ENCODE data around the gene SLC1A5.
A peak's percentile ranks its signal among the peaks of the same experiment; 100 is the strongest.
"Not testable (repeated sequence)": the region's sequence is repeated elsewhere in the genome, so short reads cannot be mapped to it uniquely, and the experiment has no call there.

Gene SLC1A5

DNA sequence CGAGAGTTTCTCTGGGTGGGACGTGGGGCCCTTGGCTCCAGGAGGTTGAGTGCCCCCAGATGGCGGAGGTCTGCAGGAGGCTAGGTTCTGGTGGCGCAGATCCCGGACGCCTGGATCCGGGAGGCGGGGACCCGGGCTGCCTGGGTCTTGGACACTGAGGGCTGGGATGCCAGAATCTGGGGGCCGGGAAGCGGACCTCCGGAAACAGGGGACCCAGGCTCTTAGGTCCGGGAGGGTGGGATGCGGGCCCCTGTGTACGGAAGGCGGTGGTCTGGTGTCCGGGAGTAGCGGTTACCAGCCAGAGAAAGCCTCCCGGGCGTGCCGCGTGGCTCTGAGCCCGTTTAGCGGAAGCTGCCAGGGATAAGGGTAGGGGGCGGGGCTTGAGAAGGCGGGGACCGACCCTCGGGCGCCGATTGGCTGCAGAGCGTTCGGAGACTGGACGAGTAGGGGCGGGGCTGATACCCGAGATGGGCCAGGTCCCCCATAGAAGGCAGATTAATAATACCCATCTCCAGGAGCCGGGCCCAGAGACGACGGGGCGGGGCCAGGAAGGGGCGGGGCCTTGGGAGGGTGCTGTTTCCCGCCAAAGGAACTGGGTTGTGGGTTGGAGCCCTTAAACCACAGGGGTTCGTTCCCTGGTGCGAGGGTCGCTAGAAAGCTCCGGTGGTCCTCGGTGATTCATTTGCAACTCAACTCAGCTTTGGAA is at the start of gene SLC1A5:
Gene SLC1A5, minus strand, starts transcription at position 333 of the 706 bp plus-strand sequence. CDS start 629 bp downstream, outside the sequence.
- peak; percentile 100 for DNase-seq

DNA sequence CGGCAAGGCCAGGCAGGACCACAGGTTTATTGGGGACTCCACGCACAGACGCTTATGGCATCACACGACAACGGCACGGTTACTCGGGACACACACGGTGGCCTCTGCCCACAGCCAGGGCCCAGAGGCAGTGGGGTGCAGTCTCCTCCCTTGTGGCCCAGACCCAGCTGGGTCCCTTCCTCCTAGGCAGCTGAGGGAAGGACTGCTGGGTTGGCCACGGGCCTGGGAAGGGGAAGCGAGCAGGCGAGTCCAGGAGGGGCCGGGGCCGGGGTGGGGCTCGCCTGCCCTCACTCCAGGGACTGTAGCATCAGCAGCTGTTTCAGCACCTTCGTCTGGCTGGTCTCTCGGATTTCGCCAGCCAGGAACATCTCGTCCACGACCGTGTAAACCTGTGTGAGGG is 49.8 kb upstream of the SLC1A5 start:
- no peak for DNase-seq

DNA sequence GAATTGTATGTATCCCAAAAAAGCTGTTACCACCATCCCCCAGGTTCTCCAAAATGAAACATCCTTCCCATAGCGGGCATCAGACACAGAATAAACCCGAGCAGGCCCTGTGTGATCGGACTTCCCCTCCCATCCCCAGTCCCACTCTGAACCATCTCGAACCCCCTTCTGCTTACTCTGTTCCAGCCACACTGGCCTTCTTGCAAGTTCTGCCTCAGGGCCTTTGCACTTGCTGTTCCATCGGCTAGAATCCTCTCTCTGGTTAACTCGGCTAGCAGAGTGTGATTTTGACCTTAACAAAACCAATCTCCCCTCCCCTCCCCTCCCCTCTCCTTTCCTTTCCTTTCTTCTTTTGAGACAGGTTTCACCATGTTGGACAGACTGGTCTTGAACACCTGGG is 46.6 kb upstream of the SLC1A5 start:
- no peak for DNase-seq

DNA sequence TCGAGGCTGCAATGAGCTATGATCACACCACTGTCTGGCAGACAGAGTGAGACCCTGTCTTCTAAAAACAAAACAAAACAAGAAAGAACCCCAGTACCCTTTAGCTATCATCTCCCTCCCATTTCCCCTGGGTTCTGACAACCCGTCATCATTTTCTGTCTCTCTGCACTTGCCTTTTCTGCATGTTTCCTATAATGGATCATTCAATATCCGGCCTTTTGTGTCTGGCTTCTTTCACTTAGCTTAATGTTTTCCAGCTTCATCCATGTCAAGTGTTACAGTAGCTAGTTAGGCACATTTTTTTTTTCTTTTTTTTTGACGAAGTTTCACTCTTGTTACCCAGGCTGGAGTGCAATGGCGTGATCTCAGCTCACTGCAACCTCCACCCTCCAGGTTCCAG is 45.7 kb upstream of the SLC1A5 start:
- no peak for DNase-seq

DNA sequence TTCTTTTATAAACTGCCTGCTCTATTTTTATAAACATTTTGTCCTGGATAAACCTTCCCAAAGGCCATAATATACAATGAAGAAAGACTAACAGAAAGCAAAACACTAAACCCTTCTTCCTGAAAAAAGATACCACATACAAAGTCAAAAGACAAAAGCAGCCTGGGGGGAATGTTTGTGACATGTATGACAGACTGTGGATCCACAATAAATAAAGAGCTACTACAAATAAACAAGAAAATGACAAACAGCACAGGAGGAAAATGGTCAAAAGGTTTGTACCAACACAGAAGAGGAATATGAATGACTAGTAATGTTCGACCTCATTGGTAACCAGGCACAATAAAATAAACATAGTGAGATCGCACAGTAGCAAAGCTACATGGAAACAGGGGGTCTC is 42.5 kb upstream of the SLC1A5 start:
- DNase-seq, result no peak

DNA sequence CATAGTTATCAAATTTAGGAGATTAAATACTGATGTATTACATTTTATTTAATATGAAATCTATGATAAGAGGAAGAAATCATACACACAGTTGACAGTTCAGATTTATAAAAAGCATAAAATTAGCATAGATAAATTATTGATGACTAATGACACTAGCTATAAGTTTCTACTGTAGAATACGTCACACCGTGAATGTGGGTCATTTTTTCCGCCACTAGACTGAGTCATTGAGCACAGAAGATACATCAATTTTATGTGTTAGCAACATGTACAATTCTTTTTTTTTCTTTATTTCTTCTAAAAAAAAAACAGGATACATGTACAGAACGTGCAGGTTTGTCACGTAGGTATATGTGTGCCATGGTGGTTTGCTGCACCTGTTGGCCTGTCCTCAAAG is 40.1 kb upstream of the SLC1A5 start:
- DNase-seq, result peak; percentile 72

DNA sequence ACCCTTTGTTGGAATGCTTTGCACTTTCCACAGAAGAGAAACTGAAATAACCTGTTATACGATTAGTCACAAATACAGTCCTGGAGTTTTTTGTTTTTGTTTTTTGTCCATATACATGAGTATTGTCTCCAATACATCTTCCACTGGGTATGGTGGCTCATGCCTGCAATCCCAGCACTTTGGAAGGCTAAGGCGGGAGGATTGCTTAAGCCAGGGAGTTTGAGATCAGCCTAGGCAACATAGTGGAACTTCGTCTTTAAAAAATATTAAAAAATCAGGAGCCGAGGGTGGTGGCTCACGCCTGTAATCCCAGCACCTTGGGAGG is 37.3 kb upstream of the SLC1A5 start:
- no peak for DNase-seq

DNA sequence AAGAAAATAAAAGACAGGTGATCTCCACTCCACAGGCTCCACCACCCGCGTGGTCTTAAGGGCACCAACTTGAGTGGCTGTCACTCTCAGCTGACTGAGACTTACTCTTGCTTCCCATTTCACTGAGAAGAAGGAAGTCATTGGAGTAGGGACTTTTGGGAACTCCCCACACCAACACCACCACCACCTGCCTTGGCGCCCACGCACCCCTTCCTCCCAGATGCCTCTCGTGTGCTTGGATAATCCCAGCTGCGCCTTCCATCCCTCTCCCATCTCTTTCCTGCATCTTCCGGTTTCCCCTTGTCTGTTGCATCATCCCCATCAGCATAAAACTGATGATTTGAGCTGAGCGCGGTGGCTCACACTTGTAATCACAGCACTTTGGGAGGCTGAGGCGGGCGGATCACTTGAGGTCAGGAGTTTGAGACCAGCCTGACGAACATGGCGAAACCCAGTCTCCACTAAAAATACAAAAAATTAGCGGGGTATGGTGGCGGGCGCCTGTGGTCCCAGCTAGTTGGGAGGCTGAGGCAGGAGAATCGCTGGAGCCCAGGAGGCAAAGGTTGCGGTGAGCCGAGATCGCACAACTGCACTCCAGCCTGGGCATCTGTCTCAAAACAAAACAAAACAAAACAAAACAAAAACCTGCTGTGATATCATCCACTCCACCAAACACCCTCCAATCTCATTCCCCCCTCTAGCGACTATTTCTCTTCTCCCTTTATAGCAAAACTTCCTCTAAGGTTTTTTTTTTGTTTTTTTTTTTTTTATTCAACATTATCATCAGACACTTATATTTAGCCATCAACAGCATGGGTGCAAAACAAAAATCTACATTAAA is 36.7 kb upstream of the SLC1A5 start:
- DNase-seq, result no peak

DNA sequence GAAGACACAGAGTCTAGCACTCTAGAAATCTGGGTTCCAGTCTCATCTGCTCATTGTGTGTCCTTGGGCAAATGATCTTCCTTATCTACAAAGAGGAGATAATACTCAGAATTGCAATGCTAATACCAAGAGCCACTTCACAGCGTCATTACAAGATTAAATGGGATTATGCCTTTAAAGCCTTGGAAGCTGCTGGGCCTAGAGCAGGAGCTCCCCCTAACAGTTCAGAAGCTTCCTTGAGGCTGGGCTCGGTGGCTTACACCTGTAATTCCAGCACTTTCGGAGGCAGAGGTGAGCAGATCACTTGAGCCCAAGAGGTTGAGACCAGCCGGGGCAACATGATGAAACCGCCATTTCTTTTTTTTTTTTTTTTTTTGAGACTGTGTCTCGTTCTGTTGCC is 34.7 kb upstream of the SLC1A5 start:
- DNase-seq, result no peak

DNA sequence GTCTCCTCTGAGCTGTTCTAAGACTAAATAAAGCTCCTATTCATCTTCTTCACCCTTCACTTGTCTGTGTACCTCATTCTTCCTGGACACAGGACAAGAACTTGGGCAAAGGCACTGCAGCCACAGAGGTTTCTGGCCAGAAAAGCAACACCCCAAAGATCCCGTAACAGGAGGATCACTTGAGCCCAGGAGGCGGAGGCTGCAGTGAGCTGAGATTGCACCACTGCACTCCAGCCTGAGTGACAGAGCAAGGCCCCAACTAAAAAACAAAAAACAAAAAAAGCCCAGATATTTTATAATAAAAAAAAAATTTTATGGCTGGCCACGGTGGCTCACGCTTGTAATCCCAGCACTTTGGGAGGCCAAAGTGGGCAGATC is 34.0 kb upstream of the SLC1A5 start:
- DNase-seq, result not testable (repeated sequence)

DNA sequence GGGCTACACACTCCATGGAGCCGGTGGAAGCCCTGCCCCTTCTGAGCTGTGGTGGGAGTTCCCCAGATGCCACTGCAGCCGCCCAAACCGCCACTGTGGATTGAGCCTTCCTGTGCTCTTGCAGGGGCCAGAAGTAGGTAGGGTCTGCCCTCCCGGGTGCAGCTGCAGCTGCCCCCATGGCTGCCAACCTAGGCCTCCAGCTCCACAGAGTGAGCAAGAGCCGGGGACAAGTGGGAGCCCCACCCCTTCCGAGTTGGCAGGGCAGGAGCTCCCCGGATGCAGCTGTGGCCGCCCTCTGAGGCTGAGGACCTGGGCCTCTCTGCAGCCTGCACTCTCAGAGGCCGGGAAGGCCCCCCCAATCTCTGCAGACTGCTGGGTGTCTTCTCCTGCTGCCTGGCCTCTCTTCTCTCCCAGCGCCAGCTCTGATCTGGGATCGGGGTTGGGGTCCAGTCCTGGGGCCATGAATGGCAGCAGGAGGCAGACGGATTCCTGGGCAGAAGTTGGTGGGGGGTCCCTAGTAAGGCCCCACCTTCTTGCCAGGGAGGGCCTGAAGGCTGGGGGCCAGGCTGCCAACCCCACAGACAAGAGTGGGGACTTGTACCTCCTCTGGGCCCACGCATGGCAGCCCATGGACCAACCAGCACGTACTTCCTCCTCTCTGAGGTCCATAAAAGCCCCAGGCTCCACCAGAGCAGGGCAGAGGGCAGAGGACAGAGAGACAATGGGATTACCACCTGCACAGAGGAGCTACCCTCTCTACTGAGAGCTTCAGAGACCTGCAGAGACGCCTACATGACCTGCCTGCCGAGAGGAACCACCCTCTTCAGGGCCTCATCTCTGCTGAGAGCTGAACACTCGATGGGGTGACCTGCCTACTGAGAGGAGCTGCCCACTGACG is 33.4 kb upstream of the SLC1A5 start:
- peak; percentile 54 for DNase-seq

DNA sequence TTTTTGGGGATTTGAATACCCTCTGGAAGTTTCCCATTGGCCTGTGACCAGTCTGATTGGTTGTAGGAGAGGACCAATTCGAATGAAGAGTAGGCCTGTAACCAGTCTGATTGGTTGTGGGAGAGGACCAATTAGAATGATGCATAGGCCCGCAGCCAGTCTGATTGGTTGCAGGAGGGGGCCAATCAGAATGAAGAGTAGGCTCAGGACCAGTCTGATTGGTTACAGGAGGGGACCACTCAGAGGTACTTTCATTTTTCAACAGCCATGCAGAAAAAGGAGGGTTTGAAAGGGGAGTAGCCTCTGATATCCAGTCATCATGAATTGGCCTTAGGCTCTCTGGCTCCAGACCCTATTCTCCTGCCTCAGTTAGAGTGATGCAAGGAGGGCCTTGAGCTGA is 30.4 kb upstream of the SLC1A5 start:
- no peak for DNase-seq

DNA sequence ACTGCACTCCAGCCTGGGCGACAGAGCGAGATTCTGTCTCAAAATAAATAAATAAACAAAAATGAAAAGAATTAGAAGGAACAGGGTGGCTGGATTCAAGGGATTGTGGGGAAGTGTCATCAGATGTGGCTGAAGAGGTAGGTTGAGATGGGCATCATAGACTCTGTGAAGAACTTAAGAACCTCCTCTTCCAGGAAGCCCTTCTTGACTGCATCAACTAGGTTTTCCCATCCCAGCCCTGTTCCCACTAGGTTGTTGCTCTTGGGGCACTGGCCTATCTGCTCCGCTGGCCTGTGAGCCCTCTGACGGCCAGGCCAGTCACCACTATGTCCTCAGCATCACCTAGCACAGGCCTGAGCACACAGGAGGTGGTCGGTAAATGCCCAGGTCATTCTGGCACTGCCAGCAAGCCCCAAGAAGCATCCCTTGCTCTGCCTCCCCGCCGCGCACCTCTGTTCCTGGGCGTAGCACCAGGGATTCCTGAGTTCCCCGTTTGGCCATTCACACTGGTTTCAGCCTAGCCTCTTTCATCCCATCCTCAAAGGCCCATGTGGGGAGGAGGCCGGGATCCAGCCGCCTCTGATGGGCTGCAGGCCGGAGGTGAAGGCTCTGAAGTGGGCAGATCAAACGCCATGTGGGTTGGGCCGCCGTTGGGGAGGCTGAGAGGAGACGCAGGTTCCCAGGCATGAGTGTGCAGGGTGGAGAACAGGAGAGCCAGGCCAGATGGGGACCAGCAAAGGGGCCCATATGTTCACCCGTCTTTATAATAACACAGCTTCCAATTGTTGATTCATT is 27.6 kb upstream of the SLC1A5 start:
- no peak for DNase-seq

DNA sequence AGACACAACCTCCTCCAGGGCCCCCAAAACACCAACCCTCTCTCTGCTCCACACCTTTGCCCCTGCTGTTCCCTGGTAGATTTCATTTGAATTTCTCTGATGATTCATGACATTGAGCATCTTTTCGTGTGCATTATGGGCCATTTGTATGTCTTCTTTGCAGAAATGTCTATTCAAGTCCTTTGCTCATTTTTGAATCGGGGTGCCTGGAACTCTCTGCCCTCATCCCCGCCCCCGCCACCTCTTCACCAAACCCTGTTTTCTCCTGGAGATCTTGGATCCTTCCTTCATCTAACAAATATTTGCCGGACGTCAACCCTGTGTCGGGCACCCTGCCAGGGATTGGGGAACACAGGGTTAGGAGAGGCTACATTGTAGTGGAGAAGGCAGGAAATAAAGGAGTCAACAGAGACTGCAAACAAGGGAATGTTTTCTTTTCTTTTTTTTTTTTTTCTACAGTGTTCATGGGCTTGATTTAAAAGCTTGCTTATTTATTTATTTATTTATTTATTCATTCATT is 25.5 kb upstream of the SLC1A5 start:
- no peak for DNase-seq

DNA sequence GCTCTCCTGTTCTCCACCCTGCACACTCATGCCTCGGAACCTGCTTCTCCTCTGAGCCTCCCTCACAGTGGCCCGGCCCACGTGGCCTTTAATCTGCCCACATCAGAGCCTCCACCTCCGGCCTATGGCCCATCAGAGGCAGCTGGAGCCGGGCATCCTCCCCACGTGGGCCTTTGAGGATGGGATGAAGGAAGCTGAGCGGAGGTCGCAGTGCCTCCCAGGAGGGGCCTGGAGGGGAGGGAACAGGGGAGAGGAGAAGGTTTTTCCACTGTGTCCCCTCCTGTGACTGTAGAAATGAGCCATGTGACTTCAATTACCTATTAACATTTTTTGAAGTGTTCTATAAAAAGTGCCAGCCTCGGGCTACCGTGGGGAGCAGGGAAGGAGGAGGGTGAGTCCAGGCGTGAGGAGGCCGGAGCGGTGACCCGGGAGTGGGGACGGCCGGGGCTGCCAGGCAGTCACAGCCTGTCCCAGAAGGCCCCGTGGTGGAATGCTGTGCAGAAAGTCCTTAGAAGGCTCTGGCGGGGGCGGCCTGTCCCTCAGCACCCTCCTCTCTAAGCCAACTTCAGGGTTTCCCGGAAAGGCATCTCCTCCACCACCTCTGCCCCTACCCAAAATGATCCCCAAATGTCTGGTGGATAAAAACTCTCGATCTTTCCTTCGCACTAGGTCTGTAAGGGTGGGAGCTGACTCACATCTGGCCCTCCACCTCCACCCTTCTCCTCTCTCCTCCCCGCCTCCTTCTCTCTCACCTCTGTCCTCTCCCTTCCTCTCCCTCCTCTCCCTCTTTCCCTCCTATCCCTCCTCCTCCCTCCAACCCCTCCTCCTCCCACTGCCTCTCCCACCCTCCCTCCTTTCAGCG is 24.8 kb upstream of the SLC1A5 start:
- DNase-seq, result no peak

DNA sequence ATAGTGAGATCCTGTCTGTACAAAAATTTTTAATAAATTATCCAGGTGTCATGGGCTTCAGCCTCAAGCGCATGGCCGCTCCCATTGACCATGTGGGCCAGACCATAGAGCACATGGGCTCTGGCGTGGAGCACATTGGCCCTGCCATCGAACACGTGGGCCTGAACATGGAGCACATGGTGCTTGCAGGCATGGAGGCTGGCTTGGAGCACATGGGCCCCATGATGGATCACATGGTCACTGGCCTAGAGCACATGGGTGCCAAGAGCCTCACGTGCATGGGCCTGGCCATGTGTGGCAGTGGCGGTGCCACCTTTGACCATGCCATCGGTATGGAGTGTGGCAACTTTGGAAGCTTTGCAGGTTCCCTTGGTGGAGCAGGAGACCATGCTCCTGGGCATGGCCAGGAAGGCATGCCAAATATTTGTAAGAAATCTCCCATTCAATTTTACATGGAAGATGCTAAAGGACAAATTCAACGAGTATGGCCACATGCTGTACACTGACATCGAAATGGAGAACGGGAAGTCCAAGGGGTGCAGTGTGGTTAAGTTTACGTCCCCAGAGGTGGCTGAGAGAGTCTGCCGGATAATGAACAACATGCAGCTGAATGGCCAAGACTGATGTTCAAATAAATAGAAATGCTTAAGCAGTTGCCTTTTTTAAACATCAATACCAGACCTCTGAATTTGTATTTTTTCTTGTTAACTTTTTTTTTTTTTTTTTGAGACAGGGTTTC is 21.3 kb upstream of the SLC1A5 start:
- no peak for DNase-seq

DNA sequence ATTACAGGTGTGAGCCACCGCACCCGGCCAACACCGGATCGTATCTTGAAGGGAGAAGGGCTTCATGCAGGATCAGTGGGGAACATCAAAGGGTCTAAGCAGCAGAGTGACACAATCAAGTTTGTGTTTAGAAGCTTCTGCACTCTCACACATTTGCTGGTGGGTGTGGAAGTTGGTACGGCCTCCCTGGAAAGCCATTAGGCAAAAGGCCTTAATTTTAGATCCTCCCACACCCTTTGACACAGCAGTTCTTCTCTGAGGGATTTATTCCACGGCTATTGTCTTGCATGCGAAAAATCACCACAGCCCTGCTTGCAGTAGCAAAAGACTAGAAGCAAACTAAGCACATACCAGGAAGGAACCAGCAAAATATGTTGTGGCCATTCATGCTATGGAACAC is 18.3 kb upstream of the SLC1A5 start:
- DNase-seq, result no peak

DNA sequence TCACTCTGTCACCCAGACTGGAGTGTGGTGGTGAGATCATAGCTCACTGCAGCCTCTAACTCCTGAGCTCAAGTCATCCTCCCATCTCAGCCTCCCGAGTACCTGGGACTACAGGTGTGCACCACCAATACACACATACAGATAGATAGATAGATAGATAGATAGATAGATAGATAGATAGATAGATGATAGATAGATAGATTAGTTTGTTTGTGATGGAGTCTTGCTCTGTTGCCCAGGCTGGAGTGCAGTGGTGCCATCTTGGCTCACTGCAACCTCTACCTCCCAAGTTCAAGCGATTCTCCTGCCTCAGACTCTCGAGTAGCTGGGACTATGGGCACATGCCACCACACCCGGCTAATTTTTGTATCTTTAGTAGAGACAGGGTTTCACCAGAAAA is 16.0 kb upstream of the SLC1A5 start:
- not testable (repeated sequence) for DNase-seq

DNA sequence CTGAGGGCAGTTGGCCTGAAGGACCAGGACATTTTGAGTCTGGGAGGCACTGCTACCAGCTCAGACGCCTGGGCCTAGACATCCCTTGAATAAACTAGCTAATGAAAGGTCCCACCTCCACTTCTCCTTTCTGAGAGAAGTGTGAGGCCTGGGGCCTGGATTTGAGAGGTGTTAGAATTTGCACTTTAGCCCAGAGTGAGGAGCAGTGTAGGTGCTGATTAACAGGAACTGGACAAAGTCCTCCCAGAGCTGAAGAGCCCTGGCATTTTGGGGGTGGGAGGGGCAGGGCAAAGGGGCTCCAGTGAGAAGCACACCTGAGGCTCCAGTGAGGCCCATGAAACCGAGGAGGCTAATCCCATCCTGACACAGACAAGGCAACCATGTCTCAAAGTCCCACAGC is 15.2 kb upstream of the SLC1A5 start:
- no peak for DNase-seq

DNA sequence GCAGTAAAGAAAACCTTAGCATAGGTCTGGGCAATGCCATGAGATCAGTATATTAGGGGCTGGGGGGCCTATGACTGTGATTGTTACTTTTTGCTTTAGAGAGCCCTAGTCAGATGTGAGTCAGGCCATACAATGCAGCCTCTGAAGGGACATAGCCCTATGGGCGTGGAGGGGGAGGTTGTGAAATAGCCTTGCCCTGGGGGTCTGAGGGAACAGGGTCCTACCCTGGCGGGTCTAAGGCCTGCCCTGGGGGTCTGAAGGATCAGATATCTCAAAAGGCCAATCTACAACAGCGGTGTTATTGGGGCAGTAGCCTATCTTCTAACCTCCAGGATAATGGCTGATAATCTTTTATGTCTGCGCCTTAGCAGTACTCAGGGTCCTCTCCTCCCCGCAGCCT is 13.8 kb upstream of the SLC1A5 start:
- no peak for DNase-seq

DNA sequence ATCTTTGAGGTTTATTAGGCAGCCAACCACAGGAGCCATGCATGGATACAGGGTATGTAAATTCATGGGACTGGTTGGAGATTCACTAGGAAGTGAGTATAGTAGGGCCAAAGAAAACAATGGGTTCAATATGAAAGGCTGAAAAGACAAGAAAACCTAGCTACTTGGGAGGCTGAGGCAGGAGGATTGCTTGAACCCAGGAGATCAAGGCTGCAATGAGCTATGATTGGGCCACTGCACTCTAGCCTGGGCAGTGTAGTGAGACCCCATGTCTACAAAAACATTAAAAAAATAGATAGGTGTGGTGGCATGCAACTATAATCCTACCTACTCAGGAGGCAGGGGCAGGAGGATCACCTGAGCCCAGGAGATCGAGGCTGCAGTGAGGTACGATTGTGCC is 10.3 kb upstream of the SLC1A5 start:
- DNase-seq, result no peak

Measured in activated naive CD4-positive, alpha-beta T cell treated with Interleukin-2 at 50 U/mL for 16 hours (primary cell).